B cell (primary cell): Measurements from ENCODE around the gene DEF6. TPM values are rescaled to one million over a fixed set of nuclear protein-coding genes. Genes with fewer than 3 reads are reported as not detected.

Experiments used
- ATAC-seq: fragments of 200-7000 bp; cut with Tn5 transposase; one replicate; pipeline ENCODE4 v1.10.0; 2021; ENCODE audit warnings: low read depth, mild to moderate bottlenecking, moderate number of reproducible peaks, moderate library complexity
- CTCF ChIA-PET: fragments of 350-600 bp; sonication (Branson Sonifier 250); formaldehyde crosslinking; loops from one replicate; lab custom pipeline; 2021; ENCODE audit warnings: antibody characterized with exemption, inconsistent platforms; lab: Charles Lee
- POLR2A ChIA-PET: fragments of 350-600 bp; sonication (Branson Sonifier 250); formaldehyde crosslinking; loops from one replicate; lab custom pipeline; 2021; ENCODE audit warnings: antibody characterized with exemption; lab: Charles Lee
- DNase-seq: peaks from one replicate; pipeline ENCODE4 v3.0.0; 2013
- H2AFZ ChIP-seq: 2 replicates; pipeline ENCODE4 v1.6.1; 2012; ENCODE audit warnings: mild to moderate bottlenecking, low read depth, low read length; ENCODE audit not compliant: insufficient read depth, poor library complexity, severe bottlenecking
- H3K27ac ChIP-seq, 2 donors: 1 replicate in 1 of 2; 2 replicates in 1 of 2; pipeline ENCODE4 v1.5.1; 2012 to 2013; ENCODE audit warnings: low read length in 2 of 2, mild to moderate bottlenecking in 2 of 2, moderate library complexity in 1 of 2
- H3K27me3 ChIP-seq, 4 experiments: fragments of 200-600 bp in 1 of 4; sonication (generic) in 1 of 4; replicated peaks in 1 of 4; 1 replicate in 2 of 4; 2 replicates in 2 of 4; pipeline versions ENCODE4 v1.6.1 to v1.7.0; 2013 to 2016; ENCODE audit warnings: low read length in 3 of 4, mild to moderate bottlenecking in 2 of 4, mixed read lengths in 1 of 4, moderate library complexity in 1 of 4; ENCODE audit not compliant: insufficient read depth in 4 of 4, control insufficient read depth in 3 of 4; ENCODE audit errors: control extremely low read depth in 1 of 4
- H3K36me3 ChIP-seq, 2 experiments: replicated peaks in 1 of 2; 1 replicate in 1 of 2; 2 replicates in 1 of 2; pipeline versions ENCODE4 v1.6.1 to v1.7.1; 2013; ENCODE audit warnings: low read length in 1 of 2; ENCODE audit not compliant: insufficient read depth in 2 of 2, control insufficient read depth in 1 of 2; ENCODE audit errors: control extremely low read depth in 1 of 2, extremely low read depth in 1 of 2
- H3K4me1 ChIP-seq, 2 donors: fragments of 200-600 bp in 1 of 2; sonication (generic) in 1 of 2; 1 replicate in 1 of 2; 2 replicates in 1 of 2; pipeline versions ENCODE4 v1.5.1 to v1.6.1; 2013 to 2017; ENCODE audit warnings: low read length in 2 of 2; ENCODE audit not compliant: control insufficient read depth in 2 of 2, insufficient read depth in 2 of 2
- H3K4me2 ChIP-seq: replicated peaks from 2 replicates; pipeline ENCODE3; 2012; ENCODE audit warnings: mild to moderate bottlenecking, low read depth, low read length; ENCODE audit not compliant: poor library complexity, severe bottlenecking
- H3K4me3 ChIP-seq, 5 experiments: fragments of 200-600 bp in 1 of 5; sonication (generic) in 1 of 5; 1 replicate in 3 of 5; 2 replicates in 2 of 5; pipeline versions ENCODE4 v1.5.1 to v1.7.0; 2011 to 2016; ENCODE audit warnings: low read length in 4 of 5, mild to moderate bottlenecking in 4 of 5, low read depth in 2 of 5, control low read depth in 1 of 5, moderate library complexity in 1 of 5; ENCODE audit not compliant: insufficient read depth in 1 of 5; ENCODE audit errors: control extremely low read depth in 1 of 5, extremely low read depth in 1 of 5
- H3K79me2 ChIP-seq: fragments of 200-600 bp; sonication (generic); one replicate; pipeline ENCODE4 v1.6.0; 2016; ENCODE audit warnings: low read length; ENCODE audit not compliant: control insufficient read depth, insufficient read depth
- H3K9ac ChIP-seq: fragments of 200-600 bp; sonication (generic); 2 replicates; pipeline ENCODE4 v1.6.1; 2017; ENCODE audit warnings: mild to moderate bottlenecking, low read length, moderate library complexity
- H3K9me3 ChIP-seq, 3 donors: one replicate each; pipeline versions ENCODE4 v1.6.1 to v1.7.1; 2013; ENCODE audit warnings: low read length in 2 of 3; ENCODE audit not compliant: control insufficient read depth in 2 of 3, insufficient read depth in 1 of 3; ENCODE audit errors: control extremely low read depth in 1 of 3
- H4K20me1 ChIP-seq: 2 replicates; pipeline ENCODE4 v1.6.0; 2012; ENCODE audit warnings: mild to moderate bottlenecking, low read length; ENCODE audit not compliant: insufficient read depth, control insufficient read depth, poor library complexity, severe bottlenecking
- H3K27ac Mint-ChIP-seq: one replicate; pipeline ENCODE4 v1.8.0; 2021; ENCODE audit warnings: mixed read lengths
- H3K27me3 Mint-ChIP-seq: one replicate; pipeline ENCODE4 v1.8.0; 2021; ENCODE audit warnings: mixed read lengths
- H3K4me1 Mint-ChIP-seq: one replicate; pipeline ENCODE4 v1.8.0; 2021; ENCODE audit warnings: mixed read lengths
- H3K4me3 Mint-ChIP-seq: one replicate; pipeline ENCODE4 v1.8.0; 2021; ENCODE audit warnings: mixed read lengths
- H3K9me3 Mint-ChIP-seq: one replicate; pipeline ENCODE4 v1.8.0; 2022; ENCODE audit warnings: mixed read lengths; ENCODE audit not compliant: insufficient read depth
- CTCF ChIP-seq: fragments of 200-600 bp; IDR thresholded peaks from one replicate; pipeline ENCODE4 v1.8.0; 2022; ENCODE audit warnings: antibody characterized with exemption, mild to moderate bottlenecking
- EZH2 ChIP-seq: IDR thresholded peaks from 2 replicates; pipeline ENCODE4 v1.6.1; 2012; ENCODE audit warnings: borderline replicate concordance, low read depth, mild to moderate bottlenecking, moderate library complexity, low read length; ENCODE audit not compliant: insufficient read depth, poor library complexity, severe bottlenecking
- WGBS: methylation state at CpG from one replicate; pipeline ENCODE4 v1.1.5; 2013; ENCODE audit warnings: missing lambda C conversion rate; ENCODE audit not compliant: insufficient coverage; 5-methylcytosine and 5-hydroxymethylcytosine counted together
- intact Hi-C: fragments of 100-400 bp; cut with micrococcal nuclease; formaldehyde crosslinking; loops from one replicate; pipeline ENCODE4 v1.10.0; 2022
- polyA plus RNA-seq: library from polyadenylated mRNA; depleted of rRNA; stranded (reverse); fragments of >200 nt; gene quantifications from 2 replicates; pipeline ENCODE4 v1.2.3, GENCODE V29; 2012
- total RNA-seq, 2 donors: library from RNA; stranded (reverse); fragments of 120-200 nt in 1 of 2; gene quantifications; 1 replicate in 1 of 2; 2 replicates in 1 of 2; pipeline versions ENCODE4 v1.2.3 to v1.2.4, GENCODE V29; 2013 to 2022

The DEF6 gene
- total and polyA plus RNA-seq, 2 donors (not counting 1 experiment from before 2014, with no cell fraction given), result 105 to 159 TPM

- H3K4me2 ChIP-seq, result peak overlapping the region; percentile 77
- H3K79me2 ChIP-seq, result peaks cover 40% of the 10 kb centered on the region
- no peaks in the 10 kb centered on the region for H3K27me3 Mint-ChIP-seq
- H3K4me1 ChIP-seq, result peaks cover 26 to 37% of the 10 kb centered on the region in 2 donors
- intact Hi-C loops, result loop anchor here (1.0 to 2.0 kb wide), 5 partner anchors 43 to 503 kb away; partner anchors contain the start of genes FANCE and SNRPC
- H3K4me3 Mint-ChIP-seq, result peak overlapping the region; percentile 81
- H3K4me3 ChIP-seq, result peak overlapping the region; percentile 41 to 90 (median 81)
- ChIA-PET POLR2A (interaction anchor here (0.8 to 1.1 kb wide), 3 partner anchors 189 to 1998 kb away, joined by 3 to 4 read pairs (median 4); partner anchors contain the start of genes FANCE, TBC1D22B and TMEM217), CTCF (interaction anchor here (0.8 to 3.4 kb wide), 4 partner anchors 12 to 207 kb away, joined by 3 to 30 read pairs (median 6); partner anchors contain the start of gene DEF6)
- ATAC-seq (peak; percentile 61), DNase-seq (peak; percentile 92)
- peak overlapping the region; percentile 70 for H2AFZ ChIP-seq
- H3K9me3 Mint-ChIP-seq, result no peaks in the 10 kb centered on the region
- peaks cover 53% of the 10 kb centered on the region for H3K4me1 Mint-ChIP-seq
- H4K20me1 ChIP-seq, result peaks cover 7% of the 10 kb centered on the region
- peak overlapping the region; percentile 83 for H3K9ac ChIP-seq
- H3K27ac Mint-ChIP-seq, result peak overlapping the region; percentile 98
- WGBS, result 11% methylated on average over 18 of the region's 23 CpGs
- TF ChIP-seq CTCF (no peak), EZH2 (no peak)
- no peaks in the 10 kb centered on the region for H3K27me3 ChIP-seq
- no peaks in the 10 kb centered on the region for H3K9me3 ChIP-seq
- H3K36me3 ChIP-seq, result no peaks in the 10 kb centered on the region
- H3K27ac ChIP-seq, result peak overlapping the region; percentile 97 to 98
Observed at GRCh38 chr6:35259948-35260590, 37.5 kb upstream of the DEF6 start.
